Neural crest cell (in vitro differentiated cells): ENCODE results near the gene SQSTM1. TPM values are rescaled to one million over a fixed set of nuclear protein-coding genes. Genes with fewer than 3 reads are reported as not detected.
A peak's percentile ranks its signal among the peaks of the same experiment; 100 is the strongest.

ENCODE experiments used
- DNase-seq: peaks from one replicate; pipeline ENCODE4 v3.0.0; 2021; ENCODE audit warnings: low read depth, mixed read lengths, low spot score
- H3K27ac Mint-ChIP-seq: one replicate; pipeline ENCODE4 v1.8.0; 2021; ENCODE audit warnings: mild to moderate bottlenecking, mixed read lengths; ENCODE audit not compliant: unreplicated experiment
- H3K27me3 Mint-ChIP-seq: 2 replicates; pipeline ENCODE4 v1.8.0; 2021; ENCODE audit warnings: low read depth, mild to moderate bottlenecking, mixed read lengths
- H3K36me3 Mint-ChIP-seq: 2 replicates; pipeline ENCODE4 v1.8.0; 2021; ENCODE audit warnings: low read depth, mild to moderate bottlenecking, mixed read lengths
- H3K4me1 Mint-ChIP-seq: 2 replicates; pipeline ENCODE4 v1.8.0; 2021; ENCODE audit warnings: mixed read lengths
- H3K4me3 Mint-ChIP-seq: one replicate; pipeline ENCODE4 v1.8.0; 2021; ENCODE audit warnings: mild to moderate bottlenecking, mixed read lengths
- H3K9me3 Mint-ChIP-seq: 2 replicates; pipeline ENCODE4 v1.8.0; 2021; ENCODE audit warnings: mixed read lengths
- total RNA-seq: library from RNA; stranded (reverse); gene quantifications from 2 replicates; pipeline ENCODE4 v1.2.1, GENCODE V29; 2021
- TF ChIP-seq, protein P1 (sequence below): fragments of 200-600 bp; sonication (generic); conservative IDR thresholded peaks from 2 replicates; pipeline ENCODE4 v1.5.0; 2021; ENCODE audit warnings: antibody characterized with exemption, mild to moderate bottlenecking

Gene SQSTM1
- total RNA-seq, 1 donor from 2014 or later = 69.5 TPM

GRCh38 chr5:179827680-179828079 lies 7.0 kb downstream of the SQSTM1 start:
- Mint-ChIP-seq H3K27me3 (no peaks in the 10 kb centered on the region), H3K36me3 (peaks cover 43% of the 10 kb centered on the region), H3K4me1 (peaks cover 18% of the 10 kb centered on the region), H3K4me3 (peak overlapping the region; percentile 2), H3K27ac (no peak overlapping the region), H3K9me3 (peaks cover 3% of the 10 kb centered on the region)
- DNase-seq = no peak
- TF ChIP-seq, protein P1, sequence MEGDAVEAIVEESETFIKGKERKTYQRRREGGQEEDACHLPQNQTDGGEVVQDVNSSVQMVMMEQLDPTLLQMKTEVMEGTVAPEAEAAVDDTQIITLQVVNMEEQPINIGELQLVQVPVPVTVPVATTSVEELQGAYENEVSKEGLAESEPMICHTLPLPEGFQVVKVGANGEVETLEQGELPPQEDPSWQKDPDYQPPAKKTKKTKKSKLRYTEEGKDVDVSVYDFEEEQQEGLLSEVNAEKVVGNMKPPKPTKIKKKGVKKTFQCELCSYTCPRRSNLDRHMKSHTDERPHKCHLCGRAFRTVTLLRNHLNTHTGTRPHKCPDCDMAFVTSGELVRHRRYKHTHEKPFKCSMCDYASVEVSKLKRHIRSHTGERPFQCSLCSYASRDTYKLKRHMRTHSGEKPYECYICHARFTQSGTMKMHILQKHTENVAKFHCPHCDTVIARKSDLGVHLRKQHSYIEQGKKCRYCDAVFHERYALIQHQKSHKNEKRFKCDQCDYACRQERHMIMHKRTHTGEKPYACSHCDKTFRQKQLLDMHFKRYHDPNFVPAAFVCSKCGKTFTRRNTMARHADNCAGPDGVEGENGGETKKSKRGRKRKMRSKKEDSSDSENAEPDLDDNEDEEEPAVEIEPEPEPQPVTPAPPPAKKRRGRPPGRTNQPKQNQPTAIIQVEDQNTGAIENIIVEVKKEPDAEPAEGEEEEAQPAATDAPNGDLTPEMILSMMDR = no peak

DNA sequence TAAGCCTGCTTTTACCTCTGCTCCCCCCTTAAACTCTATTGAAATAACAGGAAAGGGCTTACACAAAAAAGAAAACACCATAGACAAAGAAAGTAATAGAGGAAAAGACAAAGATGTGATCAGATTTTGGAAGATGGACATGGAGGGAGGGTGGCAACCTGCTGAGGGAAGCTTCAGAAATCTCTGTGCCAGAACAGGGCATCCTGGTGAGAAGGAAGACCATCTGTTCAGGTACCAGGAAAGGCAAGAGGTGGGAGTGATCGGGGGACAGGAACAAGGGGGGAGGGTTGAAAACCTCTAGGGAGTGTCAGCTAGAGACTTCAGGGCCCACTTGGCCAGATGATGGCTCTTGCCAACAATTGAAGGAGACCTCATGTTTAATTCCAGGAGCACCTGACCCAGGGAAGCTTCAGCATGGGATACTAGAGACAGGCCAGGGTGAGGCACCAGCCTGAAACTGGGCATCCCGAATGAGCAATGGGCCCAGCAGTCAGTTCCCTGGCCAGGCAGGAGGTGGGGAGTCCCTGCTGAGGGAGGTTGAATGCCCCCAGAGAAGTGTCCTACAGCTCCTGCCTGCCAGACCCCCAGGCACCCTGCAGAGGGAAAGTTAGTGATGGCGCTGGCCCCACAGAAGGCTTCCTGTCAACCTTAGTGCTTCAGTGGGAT lies 8.2 kb downstream of the SQSTM1 start:
- TF ChIP-seq, protein P1 = no peak
- H3K36me3 Mint-ChIP-seq = peaks cover 54% of the 10 kb centered on the region
- peaks cover 14% of the 10 kb centered on the region for H3K4me1 Mint-ChIP-seq
- H3K27ac Mint-ChIP-seq = no peak overlapping the region
- no peak overlapping the region for H3K4me3 Mint-ChIP-seq
- DNase-seq = no peak
- H3K9me3 Mint-ChIP-seq = peaks cover 3% of the 10 kb centered on the region
- H3K27me3 Mint-ChIP-seq = no peaks in the 10 kb centered on the region

DNA sequence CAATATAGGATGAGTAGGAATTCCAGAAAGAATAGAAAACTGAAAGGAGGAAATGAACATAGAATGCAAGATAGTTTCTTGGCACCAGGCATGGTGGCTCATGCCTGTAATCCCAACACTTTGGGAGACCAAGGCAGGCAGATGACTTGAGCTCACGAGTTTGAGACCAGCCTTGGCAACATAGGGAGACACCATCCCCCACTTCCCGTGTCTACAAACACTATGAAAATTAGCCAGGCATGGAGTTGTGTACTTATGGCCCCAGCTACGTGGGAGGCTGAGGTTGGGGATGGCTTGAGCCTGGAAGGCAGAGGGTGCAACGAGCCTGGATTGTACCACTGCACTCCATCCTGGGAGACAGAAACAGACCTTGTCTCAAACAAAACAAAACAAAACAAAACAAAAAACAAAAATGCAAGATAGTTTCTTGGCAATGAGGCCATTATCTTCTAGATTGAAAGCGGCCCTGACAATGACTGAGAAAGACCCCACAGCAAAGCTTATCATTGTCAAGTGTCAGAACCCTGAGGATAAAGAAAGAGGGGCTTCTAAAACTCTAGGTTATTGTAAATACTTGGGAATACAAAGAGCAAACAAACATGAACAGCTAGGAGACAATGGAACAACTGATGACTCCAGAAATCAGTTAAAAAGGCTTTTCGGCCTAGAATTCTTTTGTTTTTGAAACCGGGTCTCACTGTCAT lies 9.2 kb downstream of the SQSTM1 start:
- Mint-ChIP-seq H3K4me1 (peaks cover 10% of the 10 kb centered on the region), H3K36me3 (peaks cover 51% of the 10 kb centered on the region), H3K27ac (no peak overlapping the region), H3K4me3 (no peak overlapping the region), H3K27me3 (no peaks in the 10 kb centered on the region), H3K9me3 (peaks cover 3% of the 10 kb centered on the region)
- no peak for DNase-seq
- TF ChIP-seq, protein P1 = no peak

GRCh38 chr5:179830818-179831468 lies 10.2 kb downstream of the SQSTM1 start:
- no peak for DNase-seq
- Mint-ChIP-seq H3K27ac (no peak overlapping the region), H3K4me3 (no peak overlapping the region), H3K36me3 (peaks cover 57% of the 10 kb centered on the region), H3K27me3 (no peaks in the 10 kb centered on the region), H3K9me3 (peaks cover 3% of the 10 kb centered on the region), H3K4me1 (peaks cover 10% of the 10 kb centered on the region)
- TF ChIP-seq, protein P1 = no peak

GRCh38 chr5:179832039-179832745 lies 11.5 kb downstream of the SQSTM1 start:
- peaks cover 3% of the 10 kb centered on the region for H3K9me3 Mint-ChIP-seq
- no peaks in the 10 kb centered on the region for H3K27me3 Mint-ChIP-seq
- H3K4me3 Mint-ChIP-seq = no peak overlapping the region
- no peak for DNase-seq
- peaks cover 65% of the 10 kb centered on the region for H3K36me3 Mint-ChIP-seq
- H3K27ac Mint-ChIP-seq = no peak overlapping the region
- TF ChIP-seq, protein P1 = no peak
- peaks cover 10% of the 10 kb centered on the region for H3K4me1 Mint-ChIP-seq
